GM06990 (cell line): Measurements from ENCODE around the gene CTR9.
A peak's percentile ranks its signal among the peaks of the same experiment; 100 is the strongest.

Experiments
- DNase-seq: peaks from one replicate; pipeline ENCODE4 v3.0.0-alpha.2; 2011; ENCODE audit not compliant: insufficient read length; ENCODE audit errors: extremely low read depth
- H3K27me3 ChIP-seq: replicated peaks from 2 replicates; pipeline ENCODE4 v1.6.0; 2011; ENCODE audit warnings: low read length; ENCODE audit not compliant: control insufficient read depth, insufficient read depth
- H3K36me3 ChIP-seq: 2 replicates; pipeline ENCODE4 v1.5.1; 2011; ENCODE audit warnings: low read length; ENCODE audit not compliant: control insufficient read depth, insufficient read depth
- H3K4me3 ChIP-seq: replicated peaks from 2 replicates; pipeline ENCODE4 v1.5.1; 2011; ENCODE audit warnings: low read depth, mild to moderate bottlenecking, control low read depth, low read length
- TF ChIP-seq, protein P1 (sequence below): IDR thresholded peaks from 2 replicates; pipeline ENCODE4 v1.5.1; 2011; ENCODE audit warnings: low read length, control low read depth, mild to moderate bottlenecking, inconsistent platforms; ENCODE audit not compliant: insufficient read depth, poor library complexity, severe bottlenecking

CTR9 gene

DNA sequence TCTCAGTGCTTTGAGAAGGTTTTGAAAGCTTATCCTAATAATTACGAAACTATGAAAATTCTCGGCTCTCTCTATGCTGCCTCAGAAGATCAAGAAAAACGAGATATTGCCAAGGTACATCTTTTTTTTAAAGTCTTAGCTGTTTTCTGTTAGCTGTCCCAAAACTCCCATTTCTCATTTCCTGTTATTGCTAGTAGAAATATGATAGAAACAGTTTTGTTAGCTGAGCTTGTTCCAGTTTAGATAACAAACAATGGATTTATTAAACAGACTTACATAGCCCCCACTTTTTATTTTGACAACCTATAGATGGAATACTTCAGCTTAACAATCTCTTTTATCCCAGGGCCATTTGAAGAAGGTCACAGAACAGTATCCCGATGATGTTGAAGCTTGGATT is 12.7 kb downstream of the CTR9 start:
- TF ChIP-seq, protein P1, sequence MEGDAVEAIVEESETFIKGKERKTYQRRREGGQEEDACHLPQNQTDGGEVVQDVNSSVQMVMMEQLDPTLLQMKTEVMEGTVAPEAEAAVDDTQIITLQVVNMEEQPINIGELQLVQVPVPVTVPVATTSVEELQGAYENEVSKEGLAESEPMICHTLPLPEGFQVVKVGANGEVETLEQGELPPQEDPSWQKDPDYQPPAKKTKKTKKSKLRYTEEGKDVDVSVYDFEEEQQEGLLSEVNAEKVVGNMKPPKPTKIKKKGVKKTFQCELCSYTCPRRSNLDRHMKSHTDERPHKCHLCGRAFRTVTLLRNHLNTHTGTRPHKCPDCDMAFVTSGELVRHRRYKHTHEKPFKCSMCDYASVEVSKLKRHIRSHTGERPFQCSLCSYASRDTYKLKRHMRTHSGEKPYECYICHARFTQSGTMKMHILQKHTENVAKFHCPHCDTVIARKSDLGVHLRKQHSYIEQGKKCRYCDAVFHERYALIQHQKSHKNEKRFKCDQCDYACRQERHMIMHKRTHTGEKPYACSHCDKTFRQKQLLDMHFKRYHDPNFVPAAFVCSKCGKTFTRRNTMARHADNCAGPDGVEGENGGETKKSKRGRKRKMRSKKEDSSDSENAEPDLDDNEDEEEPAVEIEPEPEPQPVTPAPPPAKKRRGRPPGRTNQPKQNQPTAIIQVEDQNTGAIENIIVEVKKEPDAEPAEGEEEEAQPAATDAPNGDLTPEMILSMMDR: no peak
- no peak for DNase-seq
- Histone ChIP-seq H3K27me3 (no peaks in the 10 kb centered on the region), H3K4me3 (no peak overlapping the region), H3K36me3 (peaks cover 2% of the 10 kb centered on the region)

DNA sequence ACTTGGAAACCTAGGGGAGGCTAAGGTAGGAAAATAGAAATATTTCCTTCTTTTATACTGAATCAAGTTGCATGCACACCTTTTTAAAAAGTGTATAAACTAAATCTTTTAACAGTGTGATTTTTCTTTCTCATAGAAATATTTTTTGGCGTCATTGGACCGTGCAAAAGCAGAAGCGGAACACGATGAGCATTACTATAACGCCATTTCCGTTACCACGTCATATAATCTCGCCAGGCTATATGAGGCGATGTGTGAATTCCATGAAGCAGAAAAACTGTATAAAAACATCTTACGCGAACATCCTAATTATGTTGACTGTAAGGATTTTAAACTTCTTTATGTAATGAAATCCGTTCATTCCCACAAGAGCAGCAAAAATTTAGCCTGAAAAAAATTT is 13.4 kb downstream of the CTR9 start:
- TF ChIP-seq, protein P1: no peak
- H3K36me3 ChIP-seq: peaks cover 4% of the 10 kb centered on the region
- H3K4me3 ChIP-seq: no peak overlapping the region
- no peak for DNase-seq
- no peaks in the 10 kb centered on the region for H3K27me3 ChIP-seq

DNA sequence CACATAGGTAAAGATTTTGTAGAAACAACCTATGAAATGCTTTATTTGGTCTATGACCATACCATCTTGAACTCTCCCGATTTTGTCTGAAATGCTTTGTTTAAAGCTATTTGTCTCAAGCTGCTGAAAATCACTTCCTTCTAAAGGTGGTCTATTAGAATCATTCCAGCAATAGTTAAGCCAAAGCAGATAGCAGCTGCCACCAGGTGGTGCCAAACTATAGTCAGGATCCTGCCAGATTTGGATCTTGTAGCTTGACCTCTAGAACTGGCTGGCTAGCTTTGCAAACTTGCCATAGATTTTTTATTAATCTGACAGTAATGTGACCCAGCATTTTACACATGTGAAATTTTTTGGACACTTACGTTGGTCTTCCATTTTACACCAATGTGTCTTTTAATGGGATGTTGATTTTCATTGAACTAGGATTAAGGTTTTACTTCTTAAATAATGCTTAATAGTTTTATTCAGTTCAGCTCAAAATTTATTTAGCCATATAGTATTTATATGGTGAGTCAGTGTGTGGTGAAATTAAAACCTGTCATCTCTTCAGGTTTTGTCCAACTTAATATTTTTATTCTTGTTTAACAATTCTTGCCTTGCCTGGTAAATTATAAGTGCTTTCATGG is 19.7 kb downstream of the CTR9 start:
- no peaks in the 10 kb centered on the region for H3K27me3 ChIP-seq
- TF ChIP-seq, protein P1: peak; percentile 85
- no peak for DNase-seq
- H3K36me3 ChIP-seq: peaks cover 13% of the 10 kb centered on the region
- no peak overlapping the region for H3K4me3 ChIP-seq

DNA sequence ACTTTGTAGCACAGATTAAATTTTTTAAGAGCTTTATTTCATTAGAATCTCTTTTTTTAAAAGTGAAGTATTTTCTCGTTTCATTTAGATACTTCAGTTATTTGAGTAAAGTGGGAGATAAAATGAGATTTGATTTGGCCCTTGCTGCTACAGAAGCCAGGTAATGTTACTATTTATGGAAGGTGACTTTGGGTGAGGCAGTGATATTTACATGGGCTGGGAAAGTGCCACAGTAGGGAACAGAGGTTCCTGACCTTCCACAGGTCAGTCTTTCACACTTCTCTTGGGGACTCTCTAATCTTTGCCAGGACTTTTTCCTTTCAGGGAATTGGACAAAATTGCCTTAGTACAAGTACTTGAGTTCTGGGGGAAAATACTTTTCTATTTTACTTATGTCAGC is 20.4 kb downstream of the CTR9 start:
- Histone ChIP-seq H3K27me3 (no peaks in the 10 kb centered on the region), H3K4me3 (no peak overlapping the region), H3K36me3 (peaks cover 16% of the 10 kb centered on the region)
- TF ChIP-seq, protein P1: no peak
- DNase-seq: no peak

DNA sequence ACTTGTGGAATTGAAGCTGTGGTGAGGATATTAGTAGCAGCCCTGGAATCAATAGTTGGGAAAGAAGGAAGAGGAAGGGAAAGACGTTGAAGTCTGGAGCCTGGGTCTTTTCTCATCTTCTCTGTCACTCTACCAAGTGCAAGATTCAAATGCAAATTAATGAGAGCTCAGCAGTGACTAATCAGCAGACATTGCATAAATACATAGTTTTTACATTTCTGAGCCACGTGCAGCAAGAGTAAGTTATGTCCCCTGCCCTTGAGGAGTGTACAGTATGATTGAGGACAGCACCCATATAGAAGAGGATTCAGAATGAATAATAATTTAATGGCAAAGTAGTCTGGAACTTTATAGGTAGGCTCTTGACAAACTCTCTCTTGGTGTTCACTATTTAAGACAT is 23.8 kb downstream of the CTR9 start:
- Histone ChIP-seq H3K4me3 (no peak overlapping the region), H3K27me3 (no peaks in the 10 kb centered on the region), H3K36me3 (peaks cover 19% of the 10 kb centered on the region)
- TF ChIP-seq, protein P1: no peak
- no peak for DNase-seq

DNA sequence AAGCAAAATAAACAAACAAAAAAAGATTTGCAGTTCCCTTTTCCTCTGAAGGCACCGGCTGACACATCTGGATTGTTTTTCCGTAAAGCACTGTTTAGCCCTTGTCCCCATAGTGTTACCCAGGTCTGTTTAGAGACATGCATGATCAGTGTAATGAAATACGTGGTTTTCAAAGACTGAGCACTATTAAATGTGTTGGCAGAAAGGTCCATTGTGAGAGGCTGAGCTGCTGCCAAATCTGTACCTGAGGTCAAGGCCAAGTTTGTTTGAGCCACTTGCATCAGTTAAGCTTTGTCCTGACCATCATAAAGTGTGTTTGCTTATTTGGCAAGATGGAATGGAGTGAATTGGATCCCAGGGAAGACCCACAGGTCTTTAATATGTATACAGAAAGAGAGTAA is 26.3 kb downstream of the CTR9 start:
- Histone ChIP-seq H3K4me3 (no peak overlapping the region), H3K27me3 (no peaks in the 10 kb centered on the region), H3K36me3 (peaks cover 15% of the 10 kb centered on the region)
- DNase-seq: no peak
- TF ChIP-seq, protein P1: no peak
